ENCODE results near the gene ARHGEF16.
A peak's percentile ranks its signal among the peaks of the same experiment; 100 is the strongest.

ARHGEF16 gene

GRCh38 chr1:3504822-3505153, 50.3 kb downstream of the ARHGEF16 start:
- no peaks in the 10 kb centered on the region for H3K9me3 ChIP-seq (ENCODE audit: control insufficient read depth in 5 of 5, low read length in 5 of 5)
- H3K27ac ChIP-seq (ENCODE audit: low read depth, low read length), result peak overlapping the region; percentile 57
- peaks cover 0 to 30% (median 0%) of the 10 kb centered on the region in 5 donors for H3K36me3 ChIP-seq (ENCODE audit: control insufficient read depth in 5 of 5, insufficient read depth in 5 of 5, low read length in 5 of 5)
- H3K27me3 ChIP-seq (ENCODE audit: control insufficient read depth in 5 of 5, insufficient read depth in 4 of 5, low read length in 5 of 5), result peaks cover 0 to 2% (median 0%) of the 10 kb centered on the region in 5 donors
- H3K4me1 ChIP-seq (ENCODE audit: control insufficient read depth in 5 of 5, insufficient read depth in 5 of 5, low read length in 5 of 5), result peaks cover 0 to 31% (median 22%) of the 10 kb centered on the region in 5 donors
- no peak overlapping the region for H3K9ac ChIP-seq (ENCODE audit: low read length in 5 of 5)
- H3K4me3 ChIP-seq (ENCODE audit: low read depth in 1 of 5, low read length in 5 of 5), result no peak overlapping the region

GRCh38 chr1:3505161-3505560, 50.7 kb downstream of the ARHGEF16 start:
- peaks cover 0 to 28% (median 0%) of the 10 kb centered on the region in 5 donors for H3K36me3 ChIP-seq (ENCODE audit: control insufficient read depth in 5 of 5, insufficient read depth in 5 of 5, low read length in 5 of 5)
- peak overlapping the region; percentile 57 for H3K27ac ChIP-seq (ENCODE audit: low read depth, low read length)
- no peak overlapping the region for H3K9ac ChIP-seq (ENCODE audit: low read length in 5 of 5)
- H3K9me3 ChIP-seq (ENCODE audit: control insufficient read depth in 5 of 5, low read length in 5 of 5), result no peaks in the 10 kb centered on the region
- H3K4me1 ChIP-seq (ENCODE audit: control insufficient read depth in 5 of 5, insufficient read depth in 5 of 5, low read length in 5 of 5), result peaks cover 0 to 31% (median 22%) of the 10 kb centered on the region in 5 donors
- H3K4me3 ChIP-seq (ENCODE audit: low read depth in 1 of 5, low read length in 5 of 5), result no peak overlapping the region
- peaks cover 0 to 2% (median 0%) of the 10 kb centered on the region in 5 donors for H3K27me3 ChIP-seq (ENCODE audit: control insufficient read depth in 5 of 5, insufficient read depth in 4 of 5, low read length in 5 of 5)

DNA sequence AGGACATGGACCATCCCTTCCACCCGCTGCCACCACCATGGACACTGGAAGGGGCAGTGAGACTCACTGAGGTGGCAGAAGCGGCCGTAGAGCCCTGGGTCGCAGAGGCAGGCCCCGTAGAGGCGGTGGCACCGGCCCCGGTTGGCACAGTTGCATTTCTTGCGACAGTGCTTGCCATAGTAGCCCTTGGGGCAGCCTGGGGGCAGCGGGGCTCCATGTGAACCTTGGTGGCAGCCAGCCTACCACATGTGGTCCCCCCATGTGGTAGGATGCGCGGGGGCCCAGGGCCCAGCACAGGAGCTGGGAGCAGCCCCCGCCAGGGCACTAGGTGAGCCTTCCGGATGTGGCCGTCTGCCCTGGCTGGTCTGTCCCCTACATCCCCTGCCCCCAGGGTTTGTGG, 51.6 kb downstream of the ARHGEF16 start:
- no peak overlapping the region for H3K9ac ChIP-seq (ENCODE audit: low read length in 5 of 5)
- H3K9me3 ChIP-seq (ENCODE audit: control insufficient read depth in 5 of 5, low read length in 5 of 5), result no peaks in the 10 kb centered on the region
- H3K27me3 ChIP-seq (ENCODE audit: control insufficient read depth in 5 of 5, insufficient read depth in 4 of 5, low read length in 5 of 5), result peaks cover 0 to 2% (median 0%) of the 10 kb centered on the region in 5 donors
- H3K4me3 ChIP-seq (ENCODE audit: low read depth in 1 of 5, low read length in 5 of 5), result no peak overlapping the region
- H3K27ac ChIP-seq (ENCODE audit: low read depth, low read length), result no peak overlapping the region
- H3K36me3 ChIP-seq (ENCODE audit: control insufficient read depth in 5 of 5, insufficient read depth in 5 of 5, low read length in 5 of 5), result peaks cover 0 to 26% (median 0%) of the 10 kb centered on the region in 5 donors
- peaks cover 0 to 28% (median 21%) of the 10 kb centered on the region in 5 donors for H3K4me1 ChIP-seq (ENCODE audit: control insufficient read depth in 5 of 5, insufficient read depth in 5 of 5, low read length in 5 of 5)

GRCh38 chr1:3506943-3507342, 52.5 kb downstream of the ARHGEF16 start:
- peaks cover 0 to 26% (median 18%) of the 10 kb centered on the region in 5 donors for H3K4me1 ChIP-seq (ENCODE audit: control insufficient read depth in 5 of 5, insufficient read depth in 5 of 5, low read length in 5 of 5)
- H3K36me3 ChIP-seq (ENCODE audit: control insufficient read depth in 5 of 5, insufficient read depth in 5 of 5, low read length in 5 of 5), result peaks cover 0 to 33% (median 0%) of the 10 kb centered on the region in 5 donors
- no peak overlapping the region for H3K4me3 ChIP-seq (ENCODE audit: low read depth in 1 of 5, low read length in 5 of 5)

DNA sequence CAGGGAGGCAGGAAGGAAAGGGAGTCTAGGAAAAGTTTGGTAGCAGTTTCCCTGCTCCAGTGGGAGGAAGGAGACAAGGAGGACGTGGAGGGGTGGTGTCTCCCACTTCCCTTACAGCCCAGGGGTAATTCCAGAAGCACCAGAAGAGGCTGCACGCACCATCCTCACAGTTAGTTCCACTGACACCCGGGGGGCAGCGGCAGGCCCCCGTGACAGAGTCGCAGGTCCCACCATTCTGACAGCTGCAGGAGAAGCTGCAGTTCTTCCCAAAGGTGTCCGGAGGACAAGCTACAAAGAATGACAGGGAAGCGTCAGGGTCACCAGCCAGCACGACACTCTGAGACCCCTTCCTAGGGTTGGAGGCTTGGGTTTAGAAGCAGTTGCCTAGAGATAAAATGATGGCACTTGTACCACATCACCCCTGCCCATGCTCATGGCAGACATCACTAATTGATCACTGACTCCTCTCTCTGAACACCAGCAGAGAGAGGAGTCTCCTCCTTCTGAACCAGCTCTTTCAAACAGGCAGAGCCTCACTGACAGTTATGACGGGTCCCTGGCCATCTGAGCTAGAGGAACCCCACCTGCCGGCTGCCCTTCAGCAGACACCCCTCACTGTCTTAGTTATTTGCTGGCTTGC, 53.3 kb downstream of the ARHGEF16 start:
- no peak overlapping the region for H3K27ac ChIP-seq (ENCODE audit: low read depth, low read length)
- H3K4me3 ChIP-seq (ENCODE audit: low read depth in 1 of 5, low read length in 5 of 5), result no peak overlapping the region
- no peaks in the 10 kb centered on the region for H3K9me3 ChIP-seq (ENCODE audit: control insufficient read depth in 5 of 5, low read length in 5 of 5)
- H3K4me1 ChIP-seq (ENCODE audit: control insufficient read depth in 5 of 5, insufficient read depth in 5 of 5, low read length in 5 of 5), result peaks cover 0 to 26% (median 18%) of the 10 kb centered on the region in 5 donors
- H3K9ac ChIP-seq (ENCODE audit: low read length in 5 of 5), result no peak overlapping the region
- H3K27me3 ChIP-seq (ENCODE audit: control insufficient read depth in 5 of 5, insufficient read depth in 4 of 5, low read length in 5 of 5), result peaks cover 0 to 2% (median 0%) of the 10 kb centered on the region in 5 donors
- H3K36me3 ChIP-seq (ENCODE audit: control insufficient read depth in 5 of 5, insufficient read depth in 5 of 5, low read length in 5 of 5), result peaks cover 0 to 34% (median 0%) of the 10 kb centered on the region in 5 donors

More at GRCh38 chr1:3506943-3507342, 52.5 kb downstream of the ARHGEF16 start:
- H3K27ac ChIP-seq (ENCODE audit: low read depth, low read length), result no peak overlapping the region
- H3K9me3 ChIP-seq (ENCODE audit: control insufficient read depth in 5 of 5, low read length in 5 of 5), result no peaks in the 10 kb centered on the region
- H3K9ac ChIP-seq (ENCODE audit: low read length in 5 of 5), result no peak overlapping the region
- peaks cover 0 to 2% (median 0%) of the 10 kb centered on the region in 5 donors for H3K27me3 ChIP-seq (ENCODE audit: control insufficient read depth in 5 of 5, insufficient read depth in 4 of 5, low read length in 5 of 5)

GRCh38 chr1:3508757-3509415, 54.4 kb downstream of the ARHGEF16 start:
- Histone ChIP-seq H3K27me3 (ENCODE audit: control insufficient read depth in 5 of 5, insufficient read depth in 4 of 5, low read length in 5 of 5) (peaks cover 0 to 2% (median 0%) of the 10 kb centered on the region in 5 donors), H3K4me3 (ENCODE audit: low read depth in 1 of 5, low read length in 5 of 5) (no peak overlapping the region), H3K9me3 (ENCODE audit: control insufficient read depth in 5 of 5, low read length in 5 of 5) (no peaks in the 10 kb centered on the region)

DNA sequence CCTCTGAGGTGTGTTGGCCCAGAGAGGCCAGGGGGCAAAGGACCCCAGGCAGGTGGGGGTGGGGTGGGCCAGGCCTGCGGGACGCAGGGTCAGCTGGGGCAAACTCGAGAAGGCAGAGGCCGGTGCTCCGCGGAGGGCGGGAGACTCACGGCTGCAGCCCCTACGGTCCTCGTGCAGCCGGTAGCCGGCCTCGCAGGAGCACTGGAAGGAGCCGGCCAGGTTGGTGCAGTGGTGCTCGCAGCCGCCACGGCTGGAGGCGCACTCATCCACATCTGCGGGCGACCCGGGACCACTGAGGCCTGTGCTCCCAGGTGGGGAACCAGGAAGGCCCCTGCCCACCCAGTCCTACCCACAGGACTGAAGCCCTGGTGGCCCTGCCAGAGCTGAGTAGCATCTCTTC, 55.3 kb downstream of the ARHGEF16 start:
- no peaks in the 10 kb centered on the region for H3K9me3 ChIP-seq (ENCODE audit: control insufficient read depth in 5 of 5, low read length in 5 of 5)
- H3K36me3 ChIP-seq (ENCODE audit: control insufficient read depth in 5 of 5, insufficient read depth in 5 of 5, low read length in 5 of 5), result peaks cover 0 to 34% (median 0%) of the 10 kb centered on the region in 5 donors
- H3K9ac ChIP-seq (ENCODE audit: low read length in 5 of 5), result no peak overlapping the region
- peaks cover 0 to 13% (median 5%) of the 10 kb centered on the region in 5 donors for H3K4me1 ChIP-seq (ENCODE audit: control insufficient read depth in 5 of 5, insufficient read depth in 5 of 5, low read length in 5 of 5)
- H3K4me3 ChIP-seq (ENCODE audit: low read depth in 1 of 5, low read length in 5 of 5), result no peak overlapping the region
- H3K27me3 ChIP-seq (ENCODE audit: control insufficient read depth in 5 of 5, insufficient read depth in 4 of 5, low read length in 5 of 5), result peaks cover 0 to 2% (median 0%) of the 10 kb centered on the region in 5 donors
- H3K27ac ChIP-seq (ENCODE audit: low read depth, low read length), result no peak overlapping the region

More at GRCh38 chr1:3508757-3509415, 54.4 kb downstream of the ARHGEF16 start:
- Histone ChIP-seq H3K4me1 (ENCODE audit: control insufficient read depth in 5 of 5, insufficient read depth in 5 of 5, low read length in 5 of 5) (peaks cover 0 to 20% (median 14%) of the 10 kb centered on the region in 5 donors), H3K36me3 (ENCODE audit: control insufficient read depth in 5 of 5, insufficient read depth in 5 of 5, low read length in 5 of 5) (peaks cover 0 to 34% (median 0%) of the 10 kb centered on the region in 5 donors), H3K9ac (ENCODE audit: low read length in 5 of 5) (no peak overlapping the region), H3K27ac (ENCODE audit: low read depth, low read length) (no peak overlapping the region)

GRCh38 chr1:3510136-3510955, 55.9 kb downstream of the ARHGEF16 start:
- Histone ChIP-seq H3K9ac (ENCODE audit: low read length in 5 of 5) (no peak overlapping the region), H3K27me3 (ENCODE audit: control insufficient read depth in 5 of 5, insufficient read depth in 4 of 5, low read length in 5 of 5) (peaks cover 0 to 3% (median 0%) of the 10 kb centered on the region in 5 donors), H3K36me3 (ENCODE audit: control insufficient read depth in 5 of 5, insufficient read depth in 5 of 5, low read length in 5 of 5) (peaks cover 0 to 32% (median 0%) of the 10 kb centered on the region in 5 donors), H3K4me3 (ENCODE audit: low read depth in 1 of 5, low read length in 5 of 5) (no peak overlapping the region), H3K4me1 (ENCODE audit: control insufficient read depth in 5 of 5, insufficient read depth in 5 of 5, low read length in 5 of 5) (peaks cover 0 to 6% (median 0%) of the 10 kb centered on the region in 5 donors), H3K27ac (ENCODE audit: low read depth, low read length) (no peak overlapping the region), H3K9me3 (ENCODE audit: control insufficient read depth in 5 of 5, low read length in 5 of 5) (no peaks in the 10 kb centered on the region)

- peaks cover 0 to 30% (median 0%) of the 10 kb centered on the region in 5 donors for H3K36me3 ChIP-seq (ENCODE audit: control insufficient read depth in 5 of 5, insufficient read depth in 5 of 5, low read length in 5 of 5)
Measured at GRCh38 chr1:3510956-3511250, 56.4 kb downstream of the ARHGEF16 start.

More at GRCh38 chr1:3510956-3511250, 56.4 kb downstream of the ARHGEF16 start:
- Histone ChIP-seq H3K9ac (ENCODE audit: low read length in 5 of 5) (no peak overlapping the region), H3K27me3 (ENCODE audit: control insufficient read depth in 5 of 5, insufficient read depth in 4 of 5, low read length in 5 of 5) (peaks cover 0 to 3% (median 0%) of the 10 kb centered on the region in 5 donors), H3K4me1 (ENCODE audit: control insufficient read depth in 5 of 5, insufficient read depth in 5 of 5, low read length in 5 of 5) (peaks cover 0 to 5% (median 0%) of the 10 kb centered on the region in 5 donors), H3K27ac (ENCODE audit: low read depth, low read length) (no peak overlapping the region), H3K9me3 (ENCODE audit: control insufficient read depth in 5 of 5, low read length in 5 of 5) (no peaks in the 10 kb centered on the region), H3K4me3 (ENCODE audit: low read depth in 1 of 5, low read length in 5 of 5) (no peak overlapping the region)

All from subcutaneous abdominal adipose tissue (tissue), 5 donors.